Peyer's patch (tissue), 4 donors: ENCODE measurements around the gene ABRAXAS1. TPM values are rescaled to one million over a fixed set of nuclear protein-coding genes. Genes with fewer than 3 reads are reported as not detected.

Experiments used
- DNase-seq, 3 donors: peaks; one replicate each; pipeline ENCODE4 v3.0.0-alpha.2; 2017 to 2019
- H3K27ac ChIP-seq, 4 donors: fragments of 200-600 bp; sonication (generic); one replicate each; pipeline ENCODE4 v1.5.1; 2016 to 2019
- H3K27me3 ChIP-seq, 2 donors: fragments of 200-600 bp; sonication (generic); one replicate each; pipeline ENCODE4 v1.5.1; 2019
- H3K36me3 ChIP-seq, 3 donors: fragments of 200-600 bp; sonication (generic); one replicate each; pipeline ENCODE4 v1.5.1; 2016 to 2019
- H3K4me1 ChIP-seq, 4 donors: fragments of 200-600 bp; sonication (generic); one replicate each; pipeline ENCODE4 v1.5.1; 2016 to 2019
- H3K4me3 ChIP-seq, 4 donors: fragments of 200-600 bp; sonication (generic); 1 replicate in 3 of 4; 2 replicates in 1 of 4; pipeline ENCODE4 v1.5.1; 2016 to 2019; ENCODE audit warnings: mild to moderate bottlenecking in 1 of 4
- H3K9me3 ChIP-seq, 4 donors: fragments of 200-600 bp; sonication (generic); one replicate each; pipeline ENCODE4 v1.5.1; 2016 to 2019; ENCODE audit warnings: mild to moderate bottlenecking in 1 of 4
- POLR2A ChIP-seq, 2 donors: fragments of 450-650 bp; IDR thresholded peaks; one replicate each; pipeline ENCODE4 v1.5.1; 2017; ENCODE audit warnings: antibody characterized with exemption in 2 of 2, mild to moderate bottlenecking in 2 of 2, moderate library complexity in 2 of 2
- total RNA-seq, 4 donors: library from RNA; depleted of rRNA; stranded (reverse); fragments of >200 nt; gene quantifications; one replicate each; pipeline ENCODE4 v1.1.0, GENCODE V29; 2016
- TF ChIP-seq, protein P1 (sequence below), 6 experiments: fragments of 450-650 bp in 4 of 6; fragments of 200-600 bp in 2 of 6; sonication (generic) in 1 of 6; IDR thresholded peaks; one replicate each; pipeline ENCODE4 v1.5.1; 2017 to 2019; ENCODE audit warnings: antibody characterized with exemption in 6 of 6, mild to moderate bottlenecking in 3 of 6, moderate library complexity in 1 of 6

Gene ABRAXAS1
- total RNA-seq: 10 to 100 TPM in 1 of 4 donors, 1 to 10 TPM in 3; 3.7 to 10.7 (median 7.6) TPM

DNA sequence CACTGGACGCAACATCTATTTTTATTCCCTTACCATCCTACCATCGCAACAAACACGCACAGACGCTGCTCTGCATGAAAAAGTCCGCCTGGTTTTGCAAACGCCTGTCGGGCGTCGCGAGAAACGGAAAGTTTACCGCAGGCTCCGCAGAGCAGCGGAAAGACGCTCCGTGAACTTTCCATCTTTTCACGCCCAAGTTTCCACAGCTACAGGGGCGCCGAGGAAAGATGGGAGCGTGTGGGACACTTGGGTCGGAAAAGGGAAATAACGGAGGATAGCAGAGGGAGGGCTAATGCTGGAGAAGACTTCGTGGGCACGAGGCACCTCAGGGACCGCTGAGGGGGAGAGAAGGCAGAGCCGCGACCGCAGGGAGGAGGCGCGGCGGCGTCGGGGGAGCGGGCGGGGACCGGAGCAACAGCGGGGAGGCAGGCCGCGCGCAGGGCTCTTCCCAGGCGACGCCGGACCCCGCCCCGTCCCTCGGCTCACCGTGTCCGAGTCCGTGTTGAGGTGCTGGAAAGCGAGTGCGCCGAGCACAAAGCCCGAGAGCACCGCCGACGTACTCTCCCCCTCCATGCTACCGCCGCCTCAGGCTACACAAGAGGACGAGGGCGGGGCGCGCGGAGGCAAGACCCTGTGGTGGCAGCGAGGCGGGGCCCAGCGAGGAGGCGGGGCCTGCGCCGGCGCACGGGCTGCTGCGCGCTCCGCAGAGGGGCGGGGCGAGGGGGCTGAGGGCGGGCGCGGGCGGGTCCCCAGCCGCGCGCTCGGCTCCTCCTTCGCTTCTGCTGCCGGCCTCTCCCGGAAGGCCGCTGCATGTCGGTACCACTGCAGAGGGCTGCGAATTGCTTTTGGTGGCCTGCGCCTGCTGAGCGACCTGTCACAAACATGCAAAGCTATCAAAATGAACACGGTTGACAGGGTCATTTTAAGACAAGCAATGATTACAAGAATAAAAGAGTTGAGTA is at the start of gene ABRAXAS1:
Gene ABRAXAS1, minus strand, starts transcription at position 601 of the 962 bp plus-strand sequence. Its CDS starts 28 bp downstream, at position 573.
- peak; percentile 96 to 98 (median 97) for DNase-seq
- Histone ChIP-seq H3K27me3 (no peaks in the 10 kb centered on the region), H3K27ac (peak within 1 kb of the TSS; percentile 82 to 94 (median 89)), H3K4me1 (peaks cover 0 to 9% (median 0%) of the 10 kb centered on the region in 4 donors), H3K9me3 (no peaks in the 10 kb centered on the region), H3K36me3 (no peaks in the 10 kb centered on the region), H3K4me3 (peak within 1 kb of the TSS; percentile 77 to 86 (median 80))
- TF ChIP-seq, protein P1, sequence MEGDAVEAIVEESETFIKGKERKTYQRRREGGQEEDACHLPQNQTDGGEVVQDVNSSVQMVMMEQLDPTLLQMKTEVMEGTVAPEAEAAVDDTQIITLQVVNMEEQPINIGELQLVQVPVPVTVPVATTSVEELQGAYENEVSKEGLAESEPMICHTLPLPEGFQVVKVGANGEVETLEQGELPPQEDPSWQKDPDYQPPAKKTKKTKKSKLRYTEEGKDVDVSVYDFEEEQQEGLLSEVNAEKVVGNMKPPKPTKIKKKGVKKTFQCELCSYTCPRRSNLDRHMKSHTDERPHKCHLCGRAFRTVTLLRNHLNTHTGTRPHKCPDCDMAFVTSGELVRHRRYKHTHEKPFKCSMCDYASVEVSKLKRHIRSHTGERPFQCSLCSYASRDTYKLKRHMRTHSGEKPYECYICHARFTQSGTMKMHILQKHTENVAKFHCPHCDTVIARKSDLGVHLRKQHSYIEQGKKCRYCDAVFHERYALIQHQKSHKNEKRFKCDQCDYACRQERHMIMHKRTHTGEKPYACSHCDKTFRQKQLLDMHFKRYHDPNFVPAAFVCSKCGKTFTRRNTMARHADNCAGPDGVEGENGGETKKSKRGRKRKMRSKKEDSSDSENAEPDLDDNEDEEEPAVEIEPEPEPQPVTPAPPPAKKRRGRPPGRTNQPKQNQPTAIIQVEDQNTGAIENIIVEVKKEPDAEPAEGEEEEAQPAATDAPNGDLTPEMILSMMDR (IDR thresholded peaks at IDR 0.05): no peak
- TF ChIP-seq POLR2A (IDR thresholded peaks at IDR 0.05): peak; percentile 67 to 83

DNA sequence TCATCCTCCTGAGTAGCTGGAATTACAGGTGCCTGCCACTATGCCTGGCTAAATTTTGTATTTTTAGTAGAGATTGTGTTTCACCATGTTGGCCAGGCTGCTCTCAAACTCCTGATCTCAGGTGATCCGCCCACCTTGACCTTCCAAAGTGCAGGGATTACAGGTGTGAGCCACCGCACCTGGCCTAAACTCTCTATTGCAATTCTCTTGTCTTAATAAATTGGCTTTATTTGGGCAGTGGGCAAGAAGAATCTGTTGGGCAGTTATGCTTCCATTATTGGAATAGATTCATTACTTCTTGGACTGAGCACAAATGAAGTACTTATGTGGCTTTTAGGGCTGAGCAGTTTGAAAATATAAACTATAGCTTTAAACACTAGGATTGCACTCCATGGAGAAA is 42.8 kb upstream of the ABRAXAS1 start:
- DNase-seq: no peak

DNA sequence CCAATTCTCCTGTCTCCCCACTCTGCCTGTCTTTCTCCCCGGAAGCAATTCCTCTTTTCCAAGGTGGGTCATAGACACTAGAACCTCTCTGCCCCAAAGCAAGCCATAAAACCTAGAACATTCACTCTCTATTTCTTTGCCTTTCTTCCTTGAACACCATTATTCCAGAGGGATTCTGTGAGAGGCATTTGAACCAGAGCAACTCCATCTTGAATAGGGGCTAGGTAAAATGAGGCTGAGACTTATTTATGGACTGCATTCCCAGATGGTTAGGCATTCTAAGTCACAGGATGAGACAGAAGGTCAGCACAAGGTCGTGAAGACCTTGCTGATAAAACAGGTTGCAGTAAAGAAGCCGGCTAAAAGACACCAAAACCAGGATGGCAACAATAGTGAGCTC is 37.3 kb upstream of the ABRAXAS1 start:
- Histone ChIP-seq H3K9me3 (peaks cover 0 to 3% (median 0%) of the 10 kb centered on the region in 4 donors), H3K4me1 (no peaks in the 10 kb centered on the region)

More for the DNA sequence above, 42.8 kb upstream of the ABRAXAS1 start:
- Histone ChIP-seq H3K4me3 (no peak overlapping the region), H3K9me3 (peaks cover 0 to 9% (median 0%) of the 10 kb centered on the region in 4 donors), H3K36me3 (no peaks in the 10 kb centered on the region), H3K4me1 (no peaks in the 10 kb centered on the region), H3K27me3 (no peaks in the 10 kb centered on the region), H3K27ac (no peak overlapping the region)
- no peak for TF ChIP-seq POLR2A (IDR thresholded peaks at IDR 0.05)
- TF ChIP-seq, protein P1 (IDR thresholded peaks at IDR 0.05): no peak

DNA sequence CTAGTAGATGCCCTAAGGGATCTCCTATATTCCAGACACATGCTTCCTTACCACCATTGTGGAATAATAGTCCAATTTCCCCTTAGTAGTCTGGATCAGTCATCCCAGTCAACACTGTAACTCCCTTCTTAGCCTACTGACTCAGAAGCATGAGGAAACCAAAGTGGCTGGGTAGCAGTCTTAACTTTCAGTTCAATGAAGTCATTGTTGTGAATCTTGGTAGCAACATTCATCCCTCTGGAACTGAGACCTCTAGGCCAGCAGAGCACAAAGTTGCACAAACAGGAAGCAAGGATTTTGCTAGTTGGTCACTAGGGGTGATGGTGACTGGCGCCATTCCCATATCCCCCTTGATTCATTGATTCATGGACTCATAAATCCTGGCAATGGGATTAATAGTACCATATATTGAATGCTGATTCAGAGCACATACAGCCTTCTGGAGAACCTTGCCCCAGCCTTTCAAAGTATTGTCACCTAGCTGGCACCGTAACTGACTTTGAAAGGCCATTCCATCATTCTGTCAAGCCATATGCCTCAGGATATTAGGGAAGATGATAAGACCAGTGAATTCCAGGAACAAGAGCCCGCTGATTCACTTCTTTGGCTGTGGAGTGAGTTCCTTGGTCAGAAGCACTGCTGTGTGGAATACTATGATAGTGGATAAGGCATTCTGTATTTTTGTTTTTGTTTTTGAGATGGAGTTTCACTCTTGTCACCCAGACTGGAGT is 31.3 kb upstream of the ABRAXAS1 start:
- Histone ChIP-seq H3K27me3 (no peaks in the 10 kb centered on the region), H3K36me3 (no peaks in the 10 kb centered on the region), H3K27ac (no peak overlapping the region), H3K9me3 (no peaks in the 10 kb centered on the region), H3K4me3 (no peak overlapping the region), H3K4me1 (no peaks in the 10 kb centered on the region)
- TF ChIP-seq, protein P1 (IDR thresholded peaks at IDR 0.05): no peak
- DNase-seq: no peak

More for the DNA sequence above, 37.3 kb upstream of the ABRAXAS1 start:
- H3K4me3 ChIP-seq: no peak overlapping the region
- H3K27ac ChIP-seq: no peak overlapping the region
- DNase-seq: no peak
- TF ChIP-seq POLR2A (IDR thresholded peaks at IDR 0.05): no peak
- TF ChIP-seq, protein P1 (IDR thresholded peaks at IDR 0.05): no peak
- no peaks in the 10 kb centered on the region for H3K27me3 ChIP-seq
- H3K36me3 ChIP-seq: no peaks in the 10 kb centered on the region

DNA sequence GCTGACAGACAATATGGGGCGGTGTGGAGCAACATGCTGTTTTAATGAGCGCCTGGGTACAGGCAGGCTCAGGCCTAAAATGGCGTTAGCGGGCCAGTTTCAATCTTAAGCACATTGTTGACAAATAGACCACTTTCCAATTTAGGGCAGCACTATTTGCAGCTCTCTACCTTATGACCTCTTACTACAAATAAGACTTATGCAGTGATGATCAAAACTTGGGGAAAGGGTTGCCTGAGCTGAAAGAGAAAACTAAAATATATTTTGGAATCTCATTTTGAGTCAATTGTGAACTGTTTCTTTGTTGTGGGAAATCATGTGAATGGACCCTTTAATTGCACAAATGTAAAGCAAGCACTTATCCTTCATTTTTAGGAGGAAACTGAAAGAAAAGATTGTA is 25.5 kb upstream of the ABRAXAS1 start:
- TF ChIP-seq, protein P1 (IDR thresholded peaks at IDR 0.05): no peak
- TF ChIP-seq POLR2A (IDR thresholded peaks at IDR 0.05): no peak
- H3K4me1 ChIP-seq: no peaks in the 10 kb centered on the region

More for the DNA sequence above, 25.5 kb upstream of the ABRAXAS1 start:
- DNase-seq: no peak
- Histone ChIP-seq H3K4me3 (no peak overlapping the region), H3K36me3 (no peaks in the 10 kb centered on the region), H3K27ac (no peak overlapping the region), H3K9me3 (no peaks in the 10 kb centered on the region), H3K27me3 (no peaks in the 10 kb centered on the region)
